Neutrophil (primary cell): ENCODE results near the gene KDM4B.

Experiments
- H3K27ac ChIP-seq: fragments of 200-600 bp; sonication (generic); 2 replicates; pipeline ENCODE4 v1.5.1; 2016; ENCODE audit warnings: mild to moderate bottlenecking, moderate library complexity
- H3K27me3 ChIP-seq: fragments of 200-600 bp; sonication (generic); 2 replicates; pipeline ENCODE4 v1.6.0; 2016; ENCODE audit warnings: mild to moderate bottlenecking
- H3K36me3 ChIP-seq: fragments of 200-600 bp; sonication (generic); 2 replicates; pipeline ENCODE4 v1.5.1; 2017
- H3K4me1 ChIP-seq, 2 experiments: fragments of 200-600 bp in 1 of 2; sonication (generic) in 1 of 2; 1 replicate in 1 of 2; 2 replicates in 1 of 2; pipeline versions ENCODE4 v1.5.1 to v1.6.1; 2013 to 2016; ENCODE audit warnings: low read depth in 1 of 2, low read length in 1 of 2, mild to moderate bottlenecking in 1 of 2, moderate library complexity in 1 of 2; ENCODE audit not compliant: control insufficient read depth in 1 of 2, insufficient read depth in 1 of 2
- H3K4me3 ChIP-seq, 2 experiments: fragments of 200-600 bp in 1 of 2; sonication (generic) in 1 of 2; 1 replicate in 1 of 2; 2 replicates in 1 of 2; pipeline ENCODE4 v1.5.1; 2013 to 2016; ENCODE audit warnings: low read depth in 1 of 2, low read length in 1 of 2, mild to moderate bottlenecking in 1 of 2, moderate library complexity in 1 of 2
- H3K9me3 ChIP-seq: fragments of 200-600 bp; sonication (generic); 2 replicates; pipeline ENCODE4 v1.5.1; 2016
- TF ChIP-seq, protein P1 (sequence below): fragments of 200-600 bp; sonication (generic); IDR thresholded peaks from 2 replicates; pipeline ENCODE4 v1.5.1; 2016; ENCODE audit warnings: antibody characterized with exemption

The KDM4B gene

DNA sequence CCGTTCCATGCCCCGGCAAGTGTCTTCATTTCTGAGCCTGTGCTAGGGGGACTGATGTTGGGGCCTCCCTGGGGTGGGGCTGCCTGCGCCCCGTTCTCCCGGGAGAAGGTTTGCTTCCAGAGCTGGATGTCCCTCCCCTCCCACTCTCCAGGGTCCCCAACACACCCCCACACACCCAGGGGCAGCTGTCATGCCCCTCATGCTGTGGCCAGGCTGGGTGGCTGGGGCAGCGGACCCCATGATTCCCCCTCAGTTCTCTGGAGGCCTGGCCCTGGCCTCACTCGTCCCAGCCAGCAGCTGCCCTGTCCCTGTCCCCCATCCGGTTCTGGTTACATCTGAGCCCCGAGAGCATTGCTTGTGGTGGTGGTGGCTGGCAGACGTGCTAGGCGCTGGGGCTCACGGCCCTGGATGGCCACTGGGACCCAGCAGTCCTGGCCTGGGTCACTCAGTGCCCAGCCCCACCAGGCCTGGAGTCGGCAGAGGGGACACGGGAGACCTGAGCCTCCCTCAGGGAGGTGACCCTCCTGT is 184.8 kb downstream of the KDM4B start:
- Histone ChIP-seq H3K9me3 (no peaks in the 10 kb centered on the region), H3K36me3 (peaks cover 63% of the 10 kb centered on the region), H3K4me3 (no peak overlapping the region), H3K27ac (no peak overlapping the region), H3K4me1 (no peaks in the 10 kb centered on the region), H3K27me3 (no peaks in the 10 kb centered on the region)
- TF ChIP-seq, protein P1, sequence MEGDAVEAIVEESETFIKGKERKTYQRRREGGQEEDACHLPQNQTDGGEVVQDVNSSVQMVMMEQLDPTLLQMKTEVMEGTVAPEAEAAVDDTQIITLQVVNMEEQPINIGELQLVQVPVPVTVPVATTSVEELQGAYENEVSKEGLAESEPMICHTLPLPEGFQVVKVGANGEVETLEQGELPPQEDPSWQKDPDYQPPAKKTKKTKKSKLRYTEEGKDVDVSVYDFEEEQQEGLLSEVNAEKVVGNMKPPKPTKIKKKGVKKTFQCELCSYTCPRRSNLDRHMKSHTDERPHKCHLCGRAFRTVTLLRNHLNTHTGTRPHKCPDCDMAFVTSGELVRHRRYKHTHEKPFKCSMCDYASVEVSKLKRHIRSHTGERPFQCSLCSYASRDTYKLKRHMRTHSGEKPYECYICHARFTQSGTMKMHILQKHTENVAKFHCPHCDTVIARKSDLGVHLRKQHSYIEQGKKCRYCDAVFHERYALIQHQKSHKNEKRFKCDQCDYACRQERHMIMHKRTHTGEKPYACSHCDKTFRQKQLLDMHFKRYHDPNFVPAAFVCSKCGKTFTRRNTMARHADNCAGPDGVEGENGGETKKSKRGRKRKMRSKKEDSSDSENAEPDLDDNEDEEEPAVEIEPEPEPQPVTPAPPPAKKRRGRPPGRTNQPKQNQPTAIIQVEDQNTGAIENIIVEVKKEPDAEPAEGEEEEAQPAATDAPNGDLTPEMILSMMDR = no peak

DNA sequence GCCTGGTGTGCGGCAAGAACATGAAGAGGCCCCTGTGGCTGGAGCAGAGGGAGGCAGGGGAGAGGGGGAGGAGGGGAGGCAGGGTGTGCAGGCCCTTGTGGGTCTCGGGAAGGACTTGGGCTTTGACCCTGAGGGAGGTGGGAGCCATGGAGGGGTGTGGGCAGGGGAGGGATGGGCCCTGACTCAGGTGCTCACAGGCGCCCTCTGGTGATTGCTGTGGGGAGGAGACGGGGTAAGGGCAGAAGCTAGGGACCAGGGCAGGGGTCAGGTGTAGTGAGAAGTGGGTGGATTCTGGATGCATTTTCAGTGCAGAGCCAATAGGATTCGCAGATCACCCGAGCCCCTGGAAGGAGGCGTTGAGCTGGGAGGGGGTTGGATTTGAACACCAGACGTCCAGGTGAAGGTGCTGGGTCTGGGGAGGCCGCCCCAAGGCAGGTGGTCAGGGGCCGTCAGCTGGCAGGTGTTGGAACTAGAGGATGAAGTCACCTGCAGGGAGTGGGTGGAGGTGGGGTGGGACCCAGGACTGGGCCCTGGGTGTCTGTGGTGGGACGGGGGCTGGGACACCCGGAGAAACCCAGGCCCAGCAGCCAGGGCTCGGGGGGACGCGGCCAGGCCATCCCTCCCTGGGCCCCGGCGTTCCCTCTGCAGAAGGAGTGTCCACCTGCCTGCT is 185.4 kb downstream of the KDM4B start:
- no peak overlapping the region for H3K4me3 ChIP-seq
- TF ChIP-seq, protein P1 = no peak
- H3K9me3 ChIP-seq = no peaks in the 10 kb centered on the region
- H3K36me3 ChIP-seq = peaks cover 57% of the 10 kb centered on the region
- H3K27ac ChIP-seq = no peak overlapping the region
- H3K27me3 ChIP-seq = no peaks in the 10 kb centered on the region
- H3K4me1 ChIP-seq = no peaks in the 10 kb centered on the region

DNA sequence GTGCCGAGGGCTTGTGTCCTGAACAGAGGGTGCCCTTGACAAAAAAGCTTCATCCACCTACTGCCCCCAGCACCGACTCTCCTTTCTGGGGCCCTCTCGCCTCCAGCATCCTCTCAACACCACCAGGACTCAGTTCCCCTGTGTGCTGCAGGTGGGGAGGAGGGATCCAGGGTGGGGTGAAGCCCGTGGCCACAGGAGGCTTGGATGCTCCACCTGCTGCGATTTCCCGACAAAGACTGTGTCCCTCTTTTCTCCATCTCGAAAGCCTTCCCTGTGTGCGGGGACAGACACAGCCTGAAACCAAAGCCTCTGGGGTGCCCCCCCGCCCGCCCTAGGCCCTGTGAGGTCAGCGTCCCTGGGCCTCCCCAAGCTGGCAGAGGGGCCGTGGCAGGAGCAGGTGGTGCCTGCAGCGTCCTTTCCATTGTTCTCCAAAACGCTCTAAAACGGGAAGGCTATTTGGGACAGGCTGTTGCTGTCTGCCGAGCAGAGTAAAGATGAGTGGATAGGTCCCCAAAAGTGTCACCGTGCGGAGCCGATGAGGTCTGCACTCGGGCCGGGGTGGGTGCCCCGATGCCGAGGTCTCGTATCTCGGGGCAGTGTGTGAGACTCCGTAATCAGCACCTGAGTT is 186.0 kb downstream of the KDM4B start:
- peaks cover 50% of the 10 kb centered on the region for H3K36me3 ChIP-seq
- no peaks in the 10 kb centered on the region for H3K27me3 ChIP-seq
- no peak overlapping the region for H3K27ac ChIP-seq
- no peaks in the 10 kb centered on the region for H3K9me3 ChIP-seq
- H3K4me3 ChIP-seq = no peak overlapping the region
- H3K4me1 ChIP-seq = no peaks in the 10 kb centered on the region
- TF ChIP-seq, protein P1 = no peak

DNA sequence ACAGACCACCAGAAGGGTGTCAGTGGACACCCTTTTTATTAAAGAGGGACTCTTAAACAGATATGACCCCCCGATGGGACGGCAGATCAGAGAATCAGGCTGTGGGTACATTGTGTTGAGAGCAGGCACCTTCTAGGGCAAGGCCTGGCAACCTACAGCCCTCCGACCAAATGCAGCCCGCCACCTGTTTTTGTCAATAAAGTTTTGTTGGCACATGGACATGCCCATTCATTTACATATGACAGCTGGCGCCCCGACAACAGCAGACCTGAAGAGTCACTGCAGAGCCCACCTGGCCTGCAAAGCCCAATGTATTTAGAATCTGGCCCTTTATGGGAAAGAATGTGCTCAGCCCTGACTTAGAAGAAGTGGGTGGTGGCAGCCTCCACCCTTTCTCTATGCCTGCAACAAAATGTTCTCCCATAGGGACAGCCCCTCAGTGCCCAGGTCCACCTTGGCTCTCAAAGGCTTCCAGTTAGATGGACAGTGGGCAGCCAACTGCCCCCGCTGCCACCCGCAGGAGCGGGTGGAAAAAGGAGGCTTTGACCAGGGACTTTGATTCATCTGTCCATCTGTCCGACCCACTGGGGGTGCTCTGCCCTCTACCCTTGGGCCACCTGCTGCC is 186.8 kb downstream of the KDM4B start:
- Histone ChIP-seq H3K4me3 (no peak overlapping the region), H3K27me3 (no peaks in the 10 kb centered on the region), H3K9me3 (no peaks in the 10 kb centered on the region), H3K4me1 (no peaks in the 10 kb centered on the region), H3K36me3 (peaks cover 42% of the 10 kb centered on the region), H3K27ac (no peak overlapping the region)
- TF ChIP-seq, protein P1 = no peak

DNA sequence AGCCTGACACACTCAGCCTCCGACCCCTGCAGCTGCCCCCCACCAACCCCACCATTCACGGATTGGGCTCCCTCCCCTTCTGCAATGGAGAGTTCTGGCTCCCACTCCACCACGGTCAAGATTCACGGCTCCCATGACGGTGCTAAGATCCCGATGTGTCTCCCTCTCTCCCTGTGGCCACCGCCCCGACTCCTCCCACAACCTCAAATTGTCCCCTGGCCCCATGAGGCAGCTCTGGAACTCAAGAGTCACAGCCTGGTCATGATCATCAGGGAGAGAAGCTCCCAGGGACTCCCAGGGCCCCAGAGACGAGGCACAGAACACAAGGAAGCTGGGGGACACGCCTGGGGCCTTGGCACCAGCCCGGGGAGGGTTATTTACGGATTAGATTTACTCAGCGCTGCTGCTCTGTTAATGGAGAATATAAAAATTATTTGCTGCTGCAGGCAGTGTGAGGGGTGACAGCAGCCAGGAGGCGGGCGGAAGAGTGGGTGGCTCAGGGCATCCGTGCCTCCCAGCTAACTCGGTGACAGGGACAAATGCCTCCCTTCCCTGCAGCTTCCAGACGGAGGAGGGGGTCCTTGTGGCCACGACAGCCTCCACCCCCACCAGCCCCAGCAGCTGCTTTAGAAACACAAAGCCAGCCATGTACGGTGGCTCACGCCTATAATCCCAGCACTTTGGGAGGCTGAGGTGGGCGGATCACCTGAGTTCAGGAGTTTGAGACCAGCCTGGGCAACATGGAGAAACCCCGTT is 187.5 kb downstream of the KDM4B start:
- no peaks in the 10 kb centered on the region for H3K27me3 ChIP-seq
- TF ChIP-seq, protein P1 = no peak
- H3K9me3 ChIP-seq = no peaks in the 10 kb centered on the region
- H3K4me1 ChIP-seq = no peaks in the 10 kb centered on the region
- no peak overlapping the region for H3K27ac ChIP-seq
- H3K36me3 ChIP-seq = peaks cover 35% of the 10 kb centered on the region
- no peak overlapping the region for H3K4me3 ChIP-seq
